CD4-positive, alpha-beta T cell (primary cell): Measurements from ENCODE around the gene THSD7A. TPM values are rescaled to one million over a fixed set of nuclear protein-coding genes. Genes with fewer than 3 reads are reported as not detected.

Source experiments
- ATAC-seq: fragments of 200-7000 bp; cut with Tn5 transposase; one replicate; pipeline ENCODE4 v1.10.0; 2022; ENCODE audit warnings: mild to moderate bottlenecking; ENCODE audit not compliant: poor library complexity
- CTCF ChIA-PET: fragments of 350-600 bp; sonication (Branson Sonifier 250); formaldehyde crosslinking; loops from one replicate; lab custom pipeline; 2021; ENCODE audit warnings: antibody characterized with exemption, inconsistent platforms; lab: Charles Lee
- POLR2A ChIA-PET: fragments of 350-600 bp; sonication (Branson Sonifier 250); formaldehyde crosslinking; loops from one replicate; lab custom pipeline; 2021; ENCODE audit warnings: antibody characterized with exemption, inconsistent platforms; lab: Charles Lee
- DNase-seq, 14 experiments: peaks; one replicate each; pipeline ENCODE4 v3.0.0-alpha.2; 2013 to 2020; ENCODE audit warnings: mixed read lengths in 2 of 14
- H3K27ac ChIP-seq, 2 donors: one replicate each; pipeline versions ENCODE4 v1.5.1 to v1.7.0; 2013; ENCODE audit warnings: low read length in 2 of 2, low read depth in 1 of 2, mild to moderate bottlenecking in 1 of 2
- H3K27me3 ChIP-seq, 2 experiments: 1 replicate in 1 of 2; 2 replicates in 1 of 2; pipeline versions ENCODE4 v1.6.1 to v1.7.0; 2013; ENCODE audit warnings: low read length in 2 of 2, control low read depth in 1 of 2, mild to moderate bottlenecking in 1 of 2, moderate library complexity in 1 of 2; ENCODE audit not compliant: insufficient read depth in 2 of 2, control insufficient read depth in 1 of 2
- H3K36me3 ChIP-seq: one replicate; pipeline ENCODE4 v1.6.1; 2013; ENCODE audit warnings: low read length, control low read depth; ENCODE audit not compliant: insufficient read depth
- H3K4me1 ChIP-seq: one replicate; pipeline ENCODE4 v1.6.1; 2013; ENCODE audit warnings: low read length, control low read depth; ENCODE audit not compliant: insufficient read depth
- H3K4me3 ChIP-seq: one replicate; pipeline ENCODE4 v1.5.1; 2013; ENCODE audit warnings: mild to moderate bottlenecking, low read length, moderate library complexity
- H3K9me3 ChIP-seq, 2 experiments: 1 replicate in 1 of 2; 2 replicates in 1 of 2; pipeline versions ENCODE4 v1.6.1 to v1.7.0; 2013; ENCODE audit warnings: low read length in 2 of 2, mild to moderate bottlenecking in 2 of 2, control low read depth in 1 of 2, moderate library complexity in 1 of 2; ENCODE audit not compliant: control insufficient read depth in 1 of 2, insufficient read depth in 1 of 2
- H3K27ac Mint-ChIP-seq: one replicate; pipeline ENCODE4 v1.8.0; 2020; ENCODE audit warnings: mixed read lengths
- H3K27me3 Mint-ChIP-seq: one replicate; pipeline ENCODE4 v1.8.0; 2021; ENCODE audit warnings: mixed read lengths
- H3K36me3 Mint-ChIP-seq: one replicate; pipeline ENCODE4 v1.8.0; 2021; ENCODE audit warnings: low read depth, mixed read lengths
- H3K4me1 Mint-ChIP-seq: one replicate; pipeline ENCODE4 v1.8.0; 2021; ENCODE audit warnings: low read depth, mixed read lengths
- H3K4me3 Mint-ChIP-seq: one replicate; pipeline ENCODE4 v1.8.0; 2020; ENCODE audit warnings: mild to moderate bottlenecking, mixed read lengths
- H3K9me3 Mint-ChIP-seq: one replicate; pipeline ENCODE4 v1.8.0; 2020; ENCODE audit warnings: mixed read lengths
- intact Hi-C, 2 experiments: fragments of 100-400 bp; cut with DNase I in 1 of 2; cut with micrococcal nuclease in 1 of 2; formaldehyde crosslinking; loops; one replicate each; pipeline versions ENCODE4 v1.15.1 to v1.9.0; 2023 to 2025; cut with DNase I, micrococcal nuclease
- total RNA-seq, 174 experiments: library from RNA in 2 of 174; stranded (reverse) in 2 of 174; gene quantifications; one replicate each; pipeline ENCODE4 v1.2.3 and lab custom pipeline; 2021 to 2026
- TF ChIP-seq, protein P1 (sequence below): fragments of 200-600 bp; IDR thresholded peaks from one replicate; pipeline ENCODE4 v1.8.0; 2022; ENCODE audit warnings: antibody characterized with exemption, mild to moderate bottlenecking

Gene THSD7A
- total RNA-seq, 2 experiments from 2014 or later = not detected

GRCh38 chr7:11424006-11424405 lies 408.0 kb downstream of the THSD7A start:
- POLR2A ChIA-PET = no interaction called here
- DNase-seq (no peak), ATAC-seq (no peak)
- Mint-ChIP-seq H3K36me3 (no peaks in the 10 kb centered on the region), H3K9me3 (no peaks in the 10 kb centered on the region), H3K27ac (no peak overlapping the region), H3K4me3 (no peak overlapping the region), H3K27me3 (no peaks in the 10 kb centered on the region), H3K4me1 (no peaks in the 10 kb centered on the region)
- intact Hi-C loops = loop anchor here in 1 of 2 experiments (10.0 kb wide), 1 partner anchor 1071 kb away; no protein-coding TSS in a partner anchor
- no peaks in the 10 kb centered on the region for H3K36me3 ChIP-seq
- peaks cover 0 to 8% of the 10 kb centered on the region in 2 experiments for H3K9me3 ChIP-seq
- TF ChIP-seq, protein P1, sequence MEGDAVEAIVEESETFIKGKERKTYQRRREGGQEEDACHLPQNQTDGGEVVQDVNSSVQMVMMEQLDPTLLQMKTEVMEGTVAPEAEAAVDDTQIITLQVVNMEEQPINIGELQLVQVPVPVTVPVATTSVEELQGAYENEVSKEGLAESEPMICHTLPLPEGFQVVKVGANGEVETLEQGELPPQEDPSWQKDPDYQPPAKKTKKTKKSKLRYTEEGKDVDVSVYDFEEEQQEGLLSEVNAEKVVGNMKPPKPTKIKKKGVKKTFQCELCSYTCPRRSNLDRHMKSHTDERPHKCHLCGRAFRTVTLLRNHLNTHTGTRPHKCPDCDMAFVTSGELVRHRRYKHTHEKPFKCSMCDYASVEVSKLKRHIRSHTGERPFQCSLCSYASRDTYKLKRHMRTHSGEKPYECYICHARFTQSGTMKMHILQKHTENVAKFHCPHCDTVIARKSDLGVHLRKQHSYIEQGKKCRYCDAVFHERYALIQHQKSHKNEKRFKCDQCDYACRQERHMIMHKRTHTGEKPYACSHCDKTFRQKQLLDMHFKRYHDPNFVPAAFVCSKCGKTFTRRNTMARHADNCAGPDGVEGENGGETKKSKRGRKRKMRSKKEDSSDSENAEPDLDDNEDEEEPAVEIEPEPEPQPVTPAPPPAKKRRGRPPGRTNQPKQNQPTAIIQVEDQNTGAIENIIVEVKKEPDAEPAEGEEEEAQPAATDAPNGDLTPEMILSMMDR = no peak
- no peaks in the 10 kb centered on the region for H3K4me1 ChIP-seq
- H3K27ac ChIP-seq = no peak overlapping the region
- CTCF ChIA-PET = interaction anchor here (1.1 kb wide), 1 partner anchor 93 kb away, joined by 4 read pairs; no protein-coding TSS in a partner anchor
- no peak overlapping the region for H3K4me3 ChIP-seq
- H3K27me3 ChIP-seq = no peaks in the 10 kb centered on the region

DNA sequence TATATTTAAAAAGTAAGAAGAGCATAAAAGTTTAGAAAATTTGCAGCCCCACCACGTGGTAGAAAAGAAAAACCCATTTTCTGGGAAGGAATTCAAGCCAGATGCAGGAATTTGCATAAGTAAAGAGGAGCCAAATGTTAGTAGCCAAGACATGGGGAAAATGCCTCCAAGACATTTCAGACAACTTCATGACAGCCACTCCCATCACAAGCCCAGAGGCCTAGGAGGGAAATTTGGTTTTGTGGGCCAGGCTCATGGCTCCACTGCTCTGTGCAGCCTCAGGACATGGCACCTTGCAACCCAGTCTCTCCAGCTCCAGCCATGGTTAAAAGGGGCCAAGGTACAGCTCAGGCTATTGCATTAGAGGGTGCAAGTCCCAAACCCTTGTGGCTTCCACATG lies 411.9 kb downstream of the THSD7A start:
- Histone ChIP-seq H3K27me3 (no peaks in the 10 kb centered on the region), H3K4me1 (no peaks in the 10 kb centered on the region), H3K9me3 (peaks cover 0 to 8% of the 10 kb centered on the region in 2 experiments), H3K4me3 (no peak overlapping the region), H3K36me3 (no peaks in the 10 kb centered on the region), H3K27ac (no peak overlapping the region)
- POLR2A ChIA-PET = no interaction called here
- H3K36me3 Mint-ChIP-seq = no peaks in the 10 kb centered on the region
- H3K27ac Mint-ChIP-seq = no peak overlapping the region
- CTCF ChIA-PET = no interaction called here
- no peak for DNase-seq
- TF ChIP-seq, protein P1 = no peak
- no peak overlapping the region for H3K4me3 Mint-ChIP-seq
- H3K27me3 Mint-ChIP-seq = no peaks in the 10 kb centered on the region
- intact Hi-C loops = loop anchor here in 1 of 2 experiments (10.0 kb wide), 1 partner anchor 1075 kb away; no protein-coding TSS in a partner anchor
- H3K4me1 Mint-ChIP-seq = no peaks in the 10 kb centered on the region
- H3K9me3 Mint-ChIP-seq = no peaks in the 10 kb centered on the region
- no peak for ATAC-seq

DNA sequence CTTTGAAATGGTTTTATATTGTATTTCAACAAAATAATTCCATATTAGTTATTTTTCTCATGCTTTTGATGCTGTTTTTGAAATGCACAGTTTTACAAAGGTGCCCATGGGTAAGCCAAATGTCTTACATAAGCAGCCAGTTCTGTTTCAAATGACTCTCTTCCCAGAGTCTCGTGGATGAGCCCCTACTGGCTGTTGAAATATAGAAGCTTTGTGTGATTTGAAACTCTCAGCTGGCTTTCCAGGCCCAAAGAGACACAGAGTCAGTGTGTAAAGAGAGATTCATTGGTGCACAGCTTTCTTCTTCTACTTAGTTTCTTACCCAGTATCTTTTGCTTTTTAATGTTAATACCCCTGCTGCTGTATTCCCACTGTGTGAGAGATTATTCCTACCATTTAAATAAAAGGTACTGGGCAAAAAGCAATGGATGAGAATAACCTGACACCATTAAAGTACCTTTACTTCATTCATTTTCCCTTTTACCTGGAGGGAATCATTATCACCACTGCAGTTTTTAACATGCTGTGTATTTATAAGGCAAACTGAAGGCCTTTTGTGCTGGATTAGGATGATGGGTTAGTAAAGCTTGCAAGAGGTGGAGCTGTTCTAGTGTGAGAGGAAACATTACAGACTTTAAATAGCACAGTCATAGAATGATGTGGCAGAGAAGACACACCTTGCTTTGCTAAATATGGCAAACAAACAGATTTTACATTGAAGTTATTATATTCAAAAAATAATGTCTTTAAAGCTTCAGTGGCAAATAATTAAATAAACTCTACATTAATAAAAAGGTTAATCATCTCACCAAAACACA lies 415.1 kb downstream of the THSD7A start:
- H3K4me1 ChIP-seq = no peaks in the 10 kb centered on the region
- no peak overlapping the region for H3K4me3 ChIP-seq
- TF ChIP-seq, protein P1 = no peak
- Mint-ChIP-seq H3K36me3 (no peaks in the 10 kb centered on the region), H3K27me3 (no peaks in the 10 kb centered on the region), H3K9me3 (peaks cover 3% of the 10 kb centered on the region), H3K27ac (no peak overlapping the region), H3K4me3 (no peak overlapping the region), H3K4me1 (no peaks in the 10 kb centered on the region)
- intact Hi-C loops = no loop called here
- DNase-seq (no peak), ATAC-seq (no peak)
- POLR2A ChIA-PET = no interaction called here
- H3K27ac ChIP-seq = no peak overlapping the region
- CTCF ChIA-PET = no interaction called here
- H3K36me3 ChIP-seq = no peaks in the 10 kb centered on the region
- H3K9me3 ChIP-seq = peaks cover 7 to 15% of the 10 kb centered on the region in 2 experiments
- no peaks in the 10 kb centered on the region for H3K27me3 ChIP-seq
